Mucosa of descending colon (tissue), 3 donors: ENCODE measurements around the gene ALG12. TPM values are rescaled to one million over a fixed set of nuclear protein-coding genes. Genes with fewer than 3 reads are reported as not detected.

Source experiments
- ATAC-seq: fragments of 200-7000 bp; cut with Tn5 transposase; one replicate; pipeline ENCODE4 v1.9.1; 2020; ENCODE audit warnings: mild to moderate bottlenecking, moderate library complexity
- DNase-seq, 3 donors: peaks; one replicate each; pipeline ENCODE4 v3.0.0-alpha.2; 2020
- H3K36me3 ChIP-seq: fragments of 200-600 bp; one replicate; pipeline ENCODE4 v1.8.0; 2021; ENCODE audit warnings: low read depth, mild to moderate bottlenecking
- H3K4me1 ChIP-seq: fragments of 200-600 bp; one replicate; pipeline ENCODE4 v1.8.0; 2021; ENCODE audit warnings: low read depth, mild to moderate bottlenecking
- H3K4me3 ChIP-seq: fragments of 200-600 bp; one replicate; pipeline ENCODE4 v1.8.0; 2021; ENCODE audit warnings: mild to moderate bottlenecking
- H3K9me3 ChIP-seq: fragments of 200-600 bp; one replicate; pipeline ENCODE4 v1.8.0; 2021; ENCODE audit warnings: mild to moderate bottlenecking
- CTCF ChIP-seq: fragments of 200-600 bp; IDR thresholded peaks from one replicate; pipeline ENCODE4 v1.8.0; 2022; ENCODE audit warnings: antibody characterized with exemption, mild to moderate bottlenecking
- intact Hi-C, 2 donors: fragments of 100-400 bp; cut with DNase I in 1 of 2; cut with micrococcal nuclease in 1 of 2; formaldehyde crosslinking; loops; one replicate each; pipeline versions ENCODE4 v1.11.0 to v1.11.1; 2022; cut with DNase I, micrococcal nuclease
- total RNA-seq, 3 donors: library from RNA; stranded (reverse); fragmentation: NEBNext Ultra II Directional in 2 of 3; extraction: Animal tissue kit (Norgen Biotek cat#: 25700) in 2 of 3; gene quantifications; one replicate each; pipeline versions ENCODE4 v1.2.1 to v1.2.4, GENCODE V29; 2021 to 2023
- donor health status: DM: no; HTN: no; CAD: no; lungs with moderate emphysema.
- donor health status: DM: no; HTN: no; CAD: no.
- donor health status: DM: no; HTN: yes; CAD: no.

The ALG12 gene
- total RNA-seq, 3 donors from 2014 or later: 21.7 to 28.7 (median 25.5) TPM

- DNase-seq (peak in 2 of 3 donors; percentile 26 to 56), ATAC-seq (no peak)
- Histone ChIP-seq H3K4me1 (peaks cover 32% of the 10 kb centered on the region), H3K9me3 (no peaks in the 10 kb centered on the region), H3K36me3 (no peaks in the 10 kb centered on the region), H3K4me3 (no peak overlapping the region)
- TF ChIP-seq CTCF: no peak
- intact Hi-C loops: no loop called here
Observed at GRCh38 chr22:49955581-49956417, 37.6 kb upstream of the ALG12 start.

DNA sequence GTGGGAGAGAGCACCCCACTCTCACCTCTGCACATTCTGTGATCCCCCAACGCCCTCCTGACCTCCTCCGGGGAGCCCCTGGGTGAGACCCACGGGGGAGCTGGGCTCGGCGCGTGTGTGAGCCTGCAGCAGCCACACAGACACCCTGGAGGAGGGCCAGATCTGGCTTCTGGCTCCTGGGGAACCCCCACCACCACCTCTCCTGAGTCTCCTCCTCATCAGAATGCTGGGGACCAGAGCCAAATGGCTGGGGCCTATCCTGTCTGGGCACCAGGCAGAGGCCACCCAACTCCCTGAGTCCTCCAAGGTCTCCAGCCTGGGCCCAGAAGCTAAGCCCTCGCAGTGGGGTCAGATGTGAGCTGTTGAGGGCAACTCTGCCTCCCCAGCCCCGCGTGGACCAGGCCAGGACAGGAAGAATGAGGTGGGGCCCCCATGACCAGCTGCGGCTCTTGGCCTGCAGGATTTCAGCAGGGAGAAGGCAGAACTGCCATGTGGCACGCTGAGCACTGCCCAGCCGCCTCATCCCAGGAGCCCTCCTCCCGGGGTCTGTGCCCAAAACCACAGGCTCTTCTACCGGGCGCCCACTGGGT lies 36.8 kb upstream of the ALG12 start:
- H3K36me3 ChIP-seq: no peaks in the 10 kb centered on the region
- H3K4me1 ChIP-seq: peaks cover 36% of the 10 kb centered on the region
- TF ChIP-seq CTCF: no peak
- no peak for ATAC-seq
- DNase-seq: peak in 1 of 3 donors; percentile 52
- no peaks in the 10 kb centered on the region for H3K9me3 ChIP-seq
- H3K4me3 ChIP-seq: no peak overlapping the region
- intact Hi-C loops: no loop called here

DNA sequence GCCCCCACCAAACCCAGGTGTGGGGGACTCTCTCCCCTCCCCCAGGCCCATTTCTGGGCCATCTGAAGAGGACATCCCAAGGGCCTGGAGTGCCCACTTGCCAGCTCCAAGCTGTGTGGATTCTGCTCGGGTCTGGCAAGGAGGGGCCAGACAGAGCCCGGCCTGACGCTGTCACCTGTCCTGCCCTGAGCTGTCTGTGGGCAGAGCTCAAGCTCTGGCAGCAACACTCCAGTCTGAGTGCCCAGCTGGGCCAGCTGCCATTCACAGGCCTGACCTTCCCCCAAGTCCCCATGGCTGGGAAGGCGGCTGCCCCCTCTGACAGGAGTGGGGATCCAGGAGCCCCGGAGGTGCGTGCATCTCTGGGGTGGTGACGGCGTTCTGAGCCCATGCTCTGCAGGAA lies 36.1 kb upstream of the ALG12 start:
- no peak for ATAC-seq

GRCh38 chr22:49953680-49954344 lies 35.6 kb upstream of the ALG12 start:
- Histone ChIP-seq H3K4me3 (no peak overlapping the region), H3K36me3 (no peaks in the 10 kb centered on the region), H3K4me1 (peaks cover 38% of the 10 kb centered on the region), H3K9me3 (no peaks in the 10 kb centered on the region)
- ATAC-seq (no peak), DNase-seq (peak in 1 of 3 donors; percentile 52)
- TF ChIP-seq CTCF: no peak
- intact Hi-C loops: no loop called here

More for the DNA sequence above, 36.1 kb upstream of the ALG12 start:
- no peak for TF ChIP-seq CTCF
- no peaks in the 10 kb centered on the region for H3K9me3 ChIP-seq
- DNase-seq: peak in 1 of 3 donors; percentile 60
- H3K4me3 ChIP-seq: no peak overlapping the region
- H3K4me1 ChIP-seq: peaks cover 40% of the 10 kb centered on the region
- no peaks in the 10 kb centered on the region for H3K36me3 ChIP-seq
- intact Hi-C loops: no loop called here

DNA sequence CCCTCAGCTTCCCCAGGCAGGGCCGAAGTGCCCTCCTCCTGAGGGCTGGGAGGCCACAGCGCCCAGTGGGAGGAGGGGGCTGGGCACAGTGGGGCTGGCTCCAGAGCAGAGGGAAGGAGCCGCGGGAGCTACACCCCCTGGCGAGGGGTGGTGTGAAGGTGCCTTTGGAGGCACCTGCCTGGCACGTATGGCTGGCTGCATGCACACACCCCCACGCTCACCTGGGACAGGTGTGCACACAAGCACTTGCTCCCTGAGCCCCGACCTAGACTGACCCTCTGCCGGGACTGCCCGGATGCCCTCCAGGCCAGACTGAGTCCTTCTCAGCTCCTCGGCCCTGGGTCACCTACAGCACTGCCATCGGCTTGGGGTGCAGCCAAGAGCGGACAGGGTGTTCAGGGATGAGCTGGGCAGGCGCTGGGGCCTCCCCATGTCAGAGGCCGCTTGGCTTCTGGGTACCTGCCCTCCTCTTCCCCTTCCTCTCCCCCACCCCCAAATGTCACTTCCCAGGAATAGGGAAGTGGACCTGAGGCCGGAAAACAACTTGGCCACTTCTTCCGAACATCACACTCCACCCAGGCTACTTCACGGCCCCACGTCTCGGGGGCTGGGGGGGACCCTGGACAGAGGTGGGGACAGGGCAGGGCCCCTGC lies 34.9 kb upstream of the ALG12 start:
- no peak for ATAC-seq
- DNase-seq: no peak
- intact Hi-C loops: no loop called here
- peaks cover 38% of the 10 kb centered on the region for H3K4me1 ChIP-seq
- no peak for TF ChIP-seq CTCF
- H3K4me3 ChIP-seq: no peak overlapping the region
- no peaks in the 10 kb centered on the region for H3K36me3 ChIP-seq
- no peaks in the 10 kb centered on the region for H3K9me3 ChIP-seq
